Nucleus accumbens (tissue), 56 donors: ENCODE data around the gene JAKMIP3.
"Not testable (repeated sequence)": the region's sequence is repeated elsewhere in the genome, so short reads cannot be mapped to it uniquely, and the experiment has no call there.

Source experiments
- DNase-seq, 56 donors: peaks; one replicate each; lab custom pipeline; 2025; lab: John Stamatoyannopoulos, UW

JAKMIP3 gene

DNA sequence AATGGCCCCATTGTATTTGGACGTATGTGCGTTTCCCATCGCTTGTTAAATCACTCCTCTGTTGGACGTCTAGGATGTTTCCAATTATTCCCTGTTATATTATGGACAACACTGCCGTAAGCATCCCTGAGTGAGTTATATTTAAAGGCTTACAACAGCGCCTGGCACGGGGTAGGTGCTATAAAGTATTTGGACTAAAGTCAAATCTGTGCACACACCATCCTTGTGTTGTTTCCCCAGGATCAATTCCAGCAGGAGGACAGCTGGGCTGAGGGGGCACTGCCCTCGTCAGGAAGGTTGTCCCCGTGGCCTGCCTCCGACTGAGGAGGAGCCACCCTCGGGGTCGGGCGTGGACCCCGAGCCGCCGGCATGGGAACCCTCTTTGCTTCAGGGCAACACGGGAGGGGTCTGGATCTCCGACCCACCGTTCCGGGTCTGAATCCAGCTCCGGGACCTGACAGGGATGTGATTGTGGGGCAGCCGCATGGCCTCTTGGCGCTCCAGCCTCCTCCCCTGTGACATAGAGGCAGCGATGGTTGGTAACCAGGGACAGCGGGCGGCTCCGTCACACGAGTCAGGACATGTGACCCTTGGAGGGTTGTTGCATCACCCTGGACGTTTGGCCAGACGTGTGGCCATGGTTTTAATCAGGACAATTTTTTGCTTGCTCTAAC is 1.5 kb upstream of the JAKMIP3 start:
- DNase-seq = peak in 32 of 56 donors; percentile 17 to 81 (median 56)

DNA sequence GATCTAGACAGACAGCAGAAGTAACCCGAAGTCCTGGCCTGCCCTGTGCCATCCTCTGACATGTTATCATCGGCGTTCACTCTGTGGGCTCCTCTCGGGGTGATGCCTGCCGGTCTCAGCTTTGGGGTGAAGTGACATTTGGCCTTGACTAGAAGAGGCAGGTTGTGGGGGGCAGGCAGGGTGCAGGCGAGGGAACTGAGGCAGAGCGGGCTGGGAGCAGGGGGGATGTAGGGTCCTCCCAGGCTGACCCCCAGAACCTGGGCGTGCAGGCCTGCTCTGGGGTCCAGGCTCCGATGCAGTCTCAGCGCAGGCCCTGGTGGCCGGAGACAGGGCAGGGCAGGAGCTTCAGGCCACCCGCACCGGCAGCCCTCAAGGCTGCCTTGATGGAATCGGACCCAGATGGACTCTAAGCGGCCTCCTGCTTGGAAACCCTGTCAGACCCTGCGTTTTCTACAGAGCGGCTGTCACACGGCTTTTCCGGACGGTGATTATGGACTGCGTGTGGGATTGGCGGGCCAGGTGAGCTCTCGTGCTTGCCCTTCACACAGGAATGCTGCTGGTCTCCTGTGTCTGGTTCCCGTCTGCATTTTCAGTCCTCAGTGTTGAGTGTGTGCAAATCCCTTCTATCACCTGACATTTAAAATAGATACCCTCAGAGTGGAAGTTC is 842 bp upstream of the JAKMIP3 start:
- peak in 1 of 56 donors; percentile 59 for DNase-seq

DNA sequence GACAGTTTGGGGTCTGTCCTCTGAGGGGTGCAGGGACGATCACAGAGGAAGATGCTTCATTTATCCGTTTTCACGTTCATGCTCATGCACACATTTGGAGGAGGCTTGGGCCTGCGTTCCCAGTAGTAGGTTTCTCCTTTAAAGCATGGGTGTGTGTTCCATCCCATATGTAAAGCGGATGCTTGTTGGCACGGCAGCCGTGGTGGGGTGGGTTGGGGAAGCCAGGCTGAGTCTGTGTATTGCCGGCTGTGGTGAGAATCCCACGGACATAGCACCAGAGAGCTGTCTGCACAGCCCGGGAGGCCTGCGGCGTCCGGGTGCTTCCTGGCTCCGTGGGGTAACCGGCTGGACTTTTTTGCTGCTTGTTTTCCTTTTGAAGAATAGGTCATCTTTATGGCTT is 440 bp downstream of the JAKMIP3 start:
- DNase-seq = peak in 3 of 56 donors; percentile 30 to 57 (median 55)

DNA sequence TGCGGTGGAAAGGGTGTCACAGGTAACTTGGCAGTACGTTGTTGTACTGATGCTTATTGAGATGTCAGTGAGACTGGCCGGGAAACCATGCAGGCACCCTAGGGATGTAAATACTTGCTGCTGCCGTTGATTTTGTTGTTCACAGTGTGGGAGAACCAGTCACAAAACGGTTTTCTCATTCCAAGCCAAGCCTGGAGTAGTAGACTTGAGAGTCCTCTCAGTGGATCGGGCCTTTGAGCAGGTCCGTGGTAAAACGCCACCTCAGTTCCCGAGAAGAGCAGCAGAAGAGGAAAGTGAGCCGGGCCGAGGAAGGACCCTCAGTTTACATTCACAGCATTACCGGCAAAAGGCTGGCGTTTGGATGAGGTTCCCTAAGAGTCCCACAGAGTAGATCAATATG is 1.1 kb downstream of the JAKMIP3 start:
- no peak for DNase-seq

DNA sequence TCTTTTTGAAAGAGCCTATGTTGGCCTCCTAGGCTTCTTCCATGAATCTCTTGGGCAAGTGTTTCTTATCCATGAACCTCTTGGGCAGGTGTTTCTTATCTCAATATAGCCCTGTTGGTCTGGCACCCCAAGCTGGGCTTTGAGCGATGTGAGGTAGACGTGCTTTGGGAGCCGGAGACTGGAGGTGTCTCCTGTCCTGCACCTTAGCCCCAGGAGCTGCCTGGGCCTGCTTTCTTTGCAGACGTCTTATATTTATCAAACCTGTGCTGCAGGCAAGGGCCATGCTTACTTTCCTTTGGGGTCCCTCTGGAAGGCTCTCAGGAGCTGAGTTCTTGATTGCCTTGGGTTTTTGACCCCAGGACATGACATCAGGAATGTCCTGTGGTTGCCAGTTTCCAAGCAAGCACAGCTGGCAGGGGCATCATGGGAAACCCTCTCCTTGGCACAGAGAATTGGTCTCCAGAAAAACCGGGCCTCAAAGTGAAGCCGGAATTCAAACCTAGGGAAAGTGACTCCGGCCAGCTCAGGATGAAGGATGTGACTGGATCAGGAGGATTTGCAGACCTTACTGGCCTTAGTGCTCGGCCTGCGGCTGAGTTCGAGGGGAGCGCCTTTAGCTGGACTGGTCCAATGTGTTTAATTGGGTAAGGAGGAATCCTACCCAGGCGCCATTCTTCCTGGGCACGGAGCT is 2.8 kb downstream of the JAKMIP3 start:
- no peak for DNase-seq

DNA sequence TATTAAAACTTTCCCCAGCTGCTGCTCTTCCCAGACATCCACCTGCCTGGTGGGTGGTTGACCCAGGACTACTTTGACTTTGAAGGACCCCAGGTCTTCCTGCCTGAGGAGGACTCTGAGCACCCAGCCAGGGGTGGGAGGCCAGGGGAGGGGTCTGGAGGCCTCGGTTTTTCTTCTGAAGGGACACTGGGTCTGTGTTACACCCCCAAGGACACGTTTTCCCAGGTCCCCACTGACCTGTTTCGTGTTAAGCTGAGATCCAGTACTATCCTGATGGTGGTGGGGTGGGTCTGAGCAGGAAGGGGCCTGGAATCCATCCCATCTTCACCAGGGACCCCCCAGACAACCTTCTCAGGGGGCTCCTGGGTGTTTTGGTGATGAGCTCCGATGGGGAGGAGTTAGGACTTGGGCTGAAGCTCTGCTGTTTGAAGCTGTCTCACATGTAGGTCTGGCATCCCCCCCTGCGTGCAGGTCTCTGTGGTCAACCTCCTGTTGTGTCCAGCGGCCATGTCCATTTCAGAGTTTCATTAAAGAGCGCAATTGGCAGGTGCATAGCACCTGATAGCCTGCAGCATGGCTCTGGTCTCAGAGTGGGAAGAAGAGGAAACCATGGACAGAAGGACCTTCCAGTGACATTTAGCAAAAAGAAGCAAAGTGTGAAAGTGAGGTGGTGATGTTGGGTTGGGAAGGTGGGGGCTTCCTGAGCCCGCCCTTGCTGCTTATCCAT is 3.5 kb downstream of the JAKMIP3 start:
- no peak for DNase-seq

DNA sequence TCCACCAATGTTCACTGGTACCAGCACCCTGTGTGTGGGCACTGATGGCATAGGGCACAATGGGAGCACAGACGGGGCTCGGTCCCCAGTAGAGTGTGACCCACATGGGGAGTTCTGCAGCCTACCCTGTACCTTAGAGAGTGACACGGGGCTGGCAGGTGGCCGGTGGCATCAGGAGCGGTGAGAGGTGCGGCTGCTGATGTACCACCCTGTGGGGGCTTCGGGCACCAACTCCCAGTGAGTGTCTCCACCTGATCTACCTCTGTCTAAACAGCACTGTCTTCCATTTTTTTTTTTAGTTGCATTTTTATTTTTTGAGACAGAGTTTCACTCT is 4.1 kb downstream of the JAKMIP3 start:
- DNase-seq = no peak

DNA sequence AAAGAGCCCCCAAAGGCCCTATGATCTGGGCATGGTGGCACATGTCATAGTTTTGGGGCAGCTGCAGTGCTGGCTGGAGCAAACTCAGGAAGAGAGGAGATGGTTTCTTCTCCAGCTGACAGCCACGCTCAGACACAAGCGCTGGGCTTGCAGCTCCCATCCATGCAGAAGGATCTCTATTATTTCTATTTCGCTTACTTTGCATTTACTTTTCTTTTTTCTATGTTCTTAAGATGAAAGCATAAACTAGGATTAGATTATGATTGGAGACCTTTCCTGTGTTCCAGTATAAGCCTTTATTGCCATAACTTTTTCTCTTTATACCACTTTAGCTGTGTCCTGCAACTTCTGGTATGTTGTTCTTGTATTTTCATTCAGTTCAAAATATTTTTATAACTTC is 5.0 kb downstream of the JAKMIP3 start:
- no peak for DNase-seq

DNA sequence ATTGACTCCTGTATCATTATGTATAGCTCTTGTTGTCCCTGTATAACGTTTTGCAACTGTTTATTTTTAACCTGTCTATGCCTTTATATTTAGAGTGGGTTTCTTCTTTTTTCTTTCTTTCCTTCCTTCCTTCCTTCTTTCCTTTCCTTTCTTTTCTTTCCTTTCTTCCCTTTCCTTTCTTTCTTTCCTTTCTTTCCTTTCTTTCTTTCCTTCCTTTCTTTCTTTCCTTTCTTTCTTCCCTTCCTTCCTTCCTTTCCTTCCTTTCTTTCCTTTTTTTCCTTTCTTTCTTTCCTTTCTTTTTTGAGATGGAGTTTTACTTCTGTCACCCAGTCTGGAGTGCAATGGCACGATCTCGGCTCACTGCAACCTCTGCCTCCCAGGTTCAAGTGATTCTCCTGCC is 5.9 kb downstream of the JAKMIP3 start:
- DNase-seq = no peak

DNA sequence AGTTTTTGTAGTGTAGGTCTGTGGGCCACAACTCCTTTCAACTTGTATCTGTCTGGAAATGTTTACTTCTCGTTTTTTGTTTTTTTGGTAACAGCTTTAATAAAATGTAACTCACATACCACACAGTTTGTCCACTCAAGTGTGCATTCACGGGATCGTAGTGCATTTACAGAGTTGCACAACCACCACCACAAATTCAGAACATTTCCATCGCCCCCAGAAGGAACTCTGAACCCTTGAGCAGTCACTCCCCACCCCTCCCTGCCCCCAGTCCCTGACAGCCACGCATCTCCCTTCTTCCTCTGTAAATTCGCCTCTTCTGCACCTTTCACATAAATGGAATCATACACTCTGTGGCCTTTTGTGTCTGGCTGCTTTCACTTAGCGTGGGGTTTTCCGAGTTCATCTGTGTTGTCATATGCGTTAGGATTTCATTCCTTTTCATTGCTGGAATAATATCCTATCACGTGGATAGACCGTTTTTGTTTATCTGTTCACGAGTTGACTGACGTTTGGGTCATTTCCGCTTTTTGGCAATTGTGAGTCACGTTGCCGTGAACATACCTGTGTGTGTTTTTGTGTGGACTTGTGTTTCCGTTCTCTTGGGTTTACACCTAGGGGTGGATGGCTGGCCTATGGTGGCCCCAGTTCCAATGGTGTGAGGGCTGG is 10.3 kb downstream of the JAKMIP3 start:
- no peak for DNase-seq

DNA sequence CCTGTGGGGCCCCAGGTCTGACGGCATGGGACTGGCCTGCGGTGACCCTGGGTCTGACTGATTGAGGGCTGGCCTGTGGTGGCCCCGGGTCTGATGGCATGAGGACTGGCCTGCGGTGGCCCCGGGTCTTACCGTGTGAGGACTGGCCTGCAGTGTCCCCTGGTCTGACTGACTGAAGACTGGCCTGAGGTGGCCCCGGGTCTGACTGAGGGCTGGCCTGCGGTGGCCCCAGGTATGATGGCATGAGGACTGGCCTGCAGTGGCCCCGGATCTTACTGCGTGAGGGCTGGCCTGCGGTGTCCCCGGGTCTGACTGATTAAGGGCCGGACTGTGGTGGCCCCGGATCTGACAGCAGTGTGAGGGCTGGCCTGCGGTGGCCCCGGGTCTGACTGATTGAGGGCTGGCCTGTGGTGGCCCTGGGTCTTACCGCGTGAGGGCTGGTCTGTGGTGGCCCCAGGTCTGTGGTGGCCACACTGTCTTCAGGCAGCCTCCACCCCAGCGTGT is 10.9 kb downstream of the JAKMIP3 start:
- DNase-seq = no peak

DNA sequence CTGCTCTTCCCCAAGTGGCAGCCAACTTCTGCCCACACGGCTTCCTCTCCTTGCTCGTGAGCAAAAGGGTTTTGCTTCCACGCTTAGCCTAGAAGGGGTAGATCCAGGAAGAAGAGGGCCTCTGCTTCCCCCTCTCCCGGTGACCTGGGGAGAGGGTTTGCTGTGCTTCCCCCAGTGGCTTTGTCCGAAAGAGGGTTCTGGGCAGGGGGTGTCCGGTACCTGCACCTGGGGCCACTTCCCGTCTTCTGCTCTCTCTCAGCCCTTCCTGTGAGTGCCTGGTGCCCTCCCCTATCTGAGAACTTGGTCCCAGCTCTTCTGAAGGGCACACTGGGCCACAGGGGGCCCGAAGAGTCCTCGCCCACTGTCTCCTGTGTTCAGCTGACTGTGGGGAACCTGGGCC is 11.3 kb downstream of the JAKMIP3 start:
- DNase-seq = no peak

DNA sequence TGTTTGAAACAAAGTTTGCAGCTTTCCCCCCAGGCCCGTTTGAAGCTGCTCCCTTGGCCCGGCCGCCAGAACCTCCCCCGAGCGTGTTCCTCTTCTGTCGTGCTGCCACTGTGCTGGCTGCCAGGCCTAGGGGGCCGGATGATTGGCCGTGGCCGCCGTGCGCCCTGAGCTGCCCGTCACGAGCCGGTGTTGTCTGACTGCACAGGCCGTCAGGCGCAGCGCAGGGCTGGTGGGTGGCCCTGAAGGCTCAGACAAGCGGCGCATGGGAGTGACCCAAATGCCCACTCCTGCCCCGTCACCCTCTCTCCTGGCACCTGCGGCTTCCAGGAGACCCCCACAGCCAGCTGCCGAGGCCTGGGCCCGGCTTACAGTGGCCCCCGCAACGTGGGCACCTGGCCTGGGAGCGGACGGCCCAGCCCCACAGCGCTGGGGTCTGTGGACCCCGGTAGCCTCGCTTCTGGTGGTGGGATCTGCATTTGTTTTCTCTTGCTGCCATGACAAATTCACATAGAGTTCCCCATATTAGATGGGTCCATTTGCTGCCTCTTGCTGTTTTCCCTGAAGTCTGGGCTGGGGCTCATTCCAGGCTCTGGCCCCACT is 13.1 kb downstream of the JAKMIP3 start:
- peak in 21 of 56 donors; percentile 24 to 80 (median 44) for DNase-seq

DNA sequence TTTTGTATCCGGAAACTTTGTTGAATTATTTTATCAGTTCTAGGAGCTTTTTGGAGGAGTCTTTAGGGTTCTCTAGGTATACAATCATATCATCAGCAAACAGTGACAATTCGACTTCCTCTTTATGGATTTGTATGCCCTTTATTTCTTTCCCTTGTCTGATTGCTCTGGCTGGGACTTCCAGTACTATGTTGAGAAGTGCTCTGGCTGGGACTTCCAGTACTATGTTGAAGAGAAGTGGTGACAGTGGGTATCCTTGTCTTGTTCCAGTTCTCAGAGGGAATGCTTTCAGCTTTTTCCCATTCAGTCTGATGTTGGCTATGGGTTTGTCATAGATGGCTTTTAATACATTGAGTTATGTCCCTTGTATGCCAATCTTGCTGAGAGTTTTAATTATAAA is 18.6 kb downstream of the JAKMIP3 start:
- DNase-seq = not testable (repeated sequence)

DNA sequence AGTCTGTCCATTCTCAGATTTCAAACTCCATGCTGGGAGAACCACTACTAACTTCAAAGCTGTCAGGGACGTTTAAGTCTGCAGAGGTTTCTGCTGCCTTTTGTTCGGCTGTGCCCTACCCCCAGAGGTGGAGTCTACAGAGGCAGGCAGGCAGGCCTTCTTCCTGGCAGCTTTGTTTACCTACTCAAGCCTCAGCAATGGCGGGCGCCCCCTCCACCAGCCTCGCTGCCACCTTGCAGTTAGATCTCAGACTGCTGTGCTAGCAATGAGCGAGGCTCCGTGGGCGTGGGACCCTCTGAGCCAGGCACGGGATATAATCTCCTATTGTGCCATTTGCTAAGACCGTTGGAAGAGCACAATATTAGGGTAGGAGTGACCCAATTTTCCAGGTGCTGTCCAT is 27.5 kb downstream of the JAKMIP3 start:
- not testable (repeated sequence) for DNase-seq

DNA sequence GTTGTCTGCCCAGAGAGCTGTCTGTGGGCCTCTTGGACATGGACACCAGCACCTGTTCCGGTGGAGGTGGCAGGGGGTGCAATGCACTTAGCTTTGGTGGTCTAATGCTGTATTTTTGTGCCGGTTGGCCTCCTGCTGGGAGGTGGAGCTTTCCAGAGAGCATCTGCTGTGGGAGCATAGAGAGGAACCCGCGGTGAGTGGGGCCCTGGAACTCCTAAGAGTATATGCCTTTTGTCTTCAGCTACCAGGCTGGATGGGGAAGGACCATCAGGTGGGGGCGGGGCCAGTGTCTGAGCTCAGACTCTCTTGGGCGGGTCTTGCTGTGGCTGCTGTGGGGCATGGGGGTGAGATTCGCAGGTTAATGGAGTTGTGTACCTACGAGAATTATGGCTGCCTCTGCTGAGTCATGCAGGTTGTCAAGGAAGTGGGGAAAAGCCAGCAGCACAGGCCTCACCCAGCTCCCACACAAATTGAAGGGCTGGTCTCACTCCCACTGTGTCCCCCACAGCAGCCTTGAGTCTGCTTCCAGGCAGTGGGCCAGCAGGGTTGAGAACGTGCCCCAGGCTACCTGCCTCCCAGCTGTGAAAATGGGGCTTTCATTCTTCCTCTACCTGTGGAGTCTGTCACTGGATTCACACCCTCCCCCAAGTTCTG is 29.0 kb downstream of the JAKMIP3 start:
- DNase-seq = peak in 2 of 56 donors; percentile 22 to 45

DNA sequence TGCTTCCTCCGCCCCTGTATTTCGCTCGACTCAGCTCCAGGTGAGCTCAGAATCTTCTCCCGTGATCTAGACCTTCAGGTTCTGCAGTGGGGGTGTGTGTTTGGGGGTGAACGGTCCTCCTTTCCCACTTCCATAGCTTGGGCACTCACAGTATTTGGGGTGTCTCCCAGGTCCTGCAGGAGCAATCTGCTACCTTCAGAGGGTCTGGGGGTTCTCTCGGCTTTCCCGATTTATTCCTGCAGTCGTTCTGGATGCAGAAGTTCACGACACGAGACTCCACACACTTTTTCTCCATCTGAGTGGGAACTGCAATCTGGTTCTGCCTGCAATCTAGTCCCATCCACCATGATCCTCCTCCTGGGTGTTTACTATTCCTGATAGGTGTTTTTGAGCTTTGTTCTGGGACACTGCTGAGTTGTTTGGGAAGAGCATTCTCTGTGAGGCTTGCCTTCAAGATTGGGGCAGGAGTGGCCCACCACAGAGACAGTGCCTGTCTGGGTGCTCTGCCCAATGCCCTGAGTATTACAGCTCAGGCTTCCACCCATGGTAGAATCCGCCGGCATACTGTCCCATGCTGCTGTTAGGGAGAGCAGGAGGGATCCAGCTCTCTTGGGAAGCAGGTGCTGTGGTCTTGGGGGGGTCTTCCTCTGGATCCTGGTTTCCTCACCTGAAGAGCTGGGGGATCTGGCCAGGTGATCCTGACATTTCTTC is 29.8 kb downstream of the JAKMIP3 start:
- no peak for DNase-seq

DNA sequence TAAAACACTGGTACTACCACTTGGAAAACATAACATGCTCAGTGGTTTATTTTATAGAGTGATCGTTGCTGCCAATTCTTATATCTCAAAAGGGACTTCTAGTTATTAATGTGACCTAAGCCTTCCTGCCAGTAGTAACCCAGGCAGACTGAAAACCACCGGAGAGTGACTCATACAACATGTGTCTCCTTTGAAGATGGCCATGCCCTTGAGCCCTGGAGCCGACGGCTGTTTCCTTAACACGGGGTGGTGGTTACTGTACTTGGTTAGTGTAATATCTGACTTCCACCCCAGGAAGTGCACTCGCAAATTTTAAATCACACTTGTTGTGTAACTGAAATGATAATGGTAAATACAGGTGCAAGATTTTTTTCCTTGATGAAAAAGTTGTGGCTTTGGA is 30.5 kb downstream of the JAKMIP3 start:
- no peak for DNase-seq
